GM12865 (cell line): ENCODE data around the gene TBXAS1.

ENCODE experiments used
- DNase-seq: peaks from one replicate; pipeline ENCODE4 v3.0.0; 2010; ENCODE audit warnings: low read depth
- H3K4me3 ChIP-seq: 2 replicates; pipeline ENCODE4 v1.5.1; 2011; ENCODE audit warnings: mild to moderate bottlenecking, low read depth, low read length, control low read depth
- TF ChIP-seq, protein P1 (sequence below): IDR thresholded peaks from 2 replicates; pipeline ENCODE4 v1.5.1; 2011; ENCODE audit warnings: low read length, control low read depth, low read depth, inconsistent platforms; ENCODE audit not compliant: insufficient read depth; ENCODE audit errors: missing control alignments

Gene TBXAS1

DNA sequence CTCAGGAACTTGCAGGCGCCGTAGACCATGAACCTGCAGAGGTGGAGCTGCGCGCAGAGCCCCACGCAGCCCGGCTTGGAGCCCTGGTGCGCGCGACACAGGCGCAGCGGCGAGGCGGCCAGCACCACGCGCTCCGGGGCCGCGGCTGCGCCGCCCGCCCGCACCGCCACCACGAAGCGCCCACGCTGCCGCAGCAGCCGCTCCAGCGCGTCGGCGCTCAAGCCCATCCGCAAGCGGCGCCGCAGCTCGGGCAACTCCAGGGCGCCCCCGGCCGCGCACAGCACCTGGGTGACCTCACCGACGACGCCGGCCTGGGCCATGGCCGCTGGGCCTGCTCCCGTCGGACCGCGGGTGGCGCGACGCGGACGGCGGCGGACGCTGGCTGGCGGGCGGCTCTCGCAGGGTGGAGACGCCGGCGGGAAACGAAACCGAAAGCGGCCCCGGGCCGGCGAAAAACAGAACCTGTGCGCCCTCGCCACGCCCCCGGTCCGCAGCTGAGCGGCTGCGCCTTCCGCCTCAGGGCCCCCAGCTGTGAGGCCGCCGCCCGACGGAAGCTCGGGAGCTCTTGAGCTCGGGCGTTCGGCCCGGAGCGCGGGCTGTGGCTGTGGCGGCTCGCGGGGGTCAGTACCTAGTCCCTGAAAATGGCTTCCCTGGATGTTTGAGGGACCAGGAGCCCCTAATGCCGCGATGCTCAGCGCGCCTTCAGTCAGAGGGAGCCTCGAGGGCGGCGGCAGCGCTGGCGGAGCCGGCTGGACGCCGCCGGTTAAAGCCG, 233.7 kb downstream of the TBXAS1 start, which contains the start of gene PARP12:
Gene PARP12 (minus strand): TSS at position 424 of the 772 bp plus-strand sequence. CDS start 104 bp downstream, at position 320.
- peak within 1 kb of the TSS; percentile 60 for H3K4me3 ChIP-seq
- TF ChIP-seq, protein P1, sequence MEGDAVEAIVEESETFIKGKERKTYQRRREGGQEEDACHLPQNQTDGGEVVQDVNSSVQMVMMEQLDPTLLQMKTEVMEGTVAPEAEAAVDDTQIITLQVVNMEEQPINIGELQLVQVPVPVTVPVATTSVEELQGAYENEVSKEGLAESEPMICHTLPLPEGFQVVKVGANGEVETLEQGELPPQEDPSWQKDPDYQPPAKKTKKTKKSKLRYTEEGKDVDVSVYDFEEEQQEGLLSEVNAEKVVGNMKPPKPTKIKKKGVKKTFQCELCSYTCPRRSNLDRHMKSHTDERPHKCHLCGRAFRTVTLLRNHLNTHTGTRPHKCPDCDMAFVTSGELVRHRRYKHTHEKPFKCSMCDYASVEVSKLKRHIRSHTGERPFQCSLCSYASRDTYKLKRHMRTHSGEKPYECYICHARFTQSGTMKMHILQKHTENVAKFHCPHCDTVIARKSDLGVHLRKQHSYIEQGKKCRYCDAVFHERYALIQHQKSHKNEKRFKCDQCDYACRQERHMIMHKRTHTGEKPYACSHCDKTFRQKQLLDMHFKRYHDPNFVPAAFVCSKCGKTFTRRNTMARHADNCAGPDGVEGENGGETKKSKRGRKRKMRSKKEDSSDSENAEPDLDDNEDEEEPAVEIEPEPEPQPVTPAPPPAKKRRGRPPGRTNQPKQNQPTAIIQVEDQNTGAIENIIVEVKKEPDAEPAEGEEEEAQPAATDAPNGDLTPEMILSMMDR = no peak
- DNase-seq = peak; percentile 95

DNA sequence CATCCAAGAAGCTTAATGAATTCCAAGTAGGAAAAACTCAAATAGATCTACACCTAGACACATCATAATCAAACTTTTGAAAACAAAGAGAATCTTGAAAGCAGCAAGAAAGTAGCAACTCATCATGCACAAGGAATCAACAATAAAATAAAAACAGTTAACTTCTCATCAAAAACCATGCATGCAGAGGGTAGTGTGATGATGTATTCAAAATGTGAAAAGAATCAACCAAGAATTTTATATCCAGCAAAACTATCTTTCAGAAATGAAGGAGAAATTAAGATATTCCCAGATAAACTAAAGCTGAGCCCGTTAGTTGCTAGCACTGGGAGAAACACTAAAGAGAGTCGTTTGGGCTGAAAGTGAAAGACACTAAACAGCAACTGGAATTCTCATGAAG, 238.0 kb downstream of the TBXAS1 start:
- TF ChIP-seq, protein P1 = no peak
- no peak overlapping the region for H3K4me3 ChIP-seq
- no peak for DNase-seq

DNA sequence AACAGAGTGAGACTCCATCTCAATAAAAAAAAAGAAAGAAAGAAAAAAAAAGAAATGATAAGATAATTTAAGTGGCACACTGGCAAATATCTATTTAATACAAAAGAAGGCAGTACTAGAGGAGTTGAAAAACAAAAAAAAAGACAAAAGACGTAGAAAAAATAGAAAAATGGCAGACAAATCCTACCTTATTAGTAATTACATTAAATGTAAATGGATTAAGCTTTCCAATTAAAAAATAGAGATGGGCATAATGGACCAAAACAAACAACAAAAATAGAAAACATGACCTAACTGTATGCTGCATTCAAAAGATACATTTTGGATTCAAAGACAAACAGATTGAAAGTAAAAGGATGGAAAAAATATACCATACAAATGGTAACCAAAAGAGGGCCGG, 239.0 kb downstream of the TBXAS1 start:
- DNase-seq = no peak
- H3K4me3 ChIP-seq = no peak overlapping the region
- TF ChIP-seq, protein P1 = no peak

DNA sequence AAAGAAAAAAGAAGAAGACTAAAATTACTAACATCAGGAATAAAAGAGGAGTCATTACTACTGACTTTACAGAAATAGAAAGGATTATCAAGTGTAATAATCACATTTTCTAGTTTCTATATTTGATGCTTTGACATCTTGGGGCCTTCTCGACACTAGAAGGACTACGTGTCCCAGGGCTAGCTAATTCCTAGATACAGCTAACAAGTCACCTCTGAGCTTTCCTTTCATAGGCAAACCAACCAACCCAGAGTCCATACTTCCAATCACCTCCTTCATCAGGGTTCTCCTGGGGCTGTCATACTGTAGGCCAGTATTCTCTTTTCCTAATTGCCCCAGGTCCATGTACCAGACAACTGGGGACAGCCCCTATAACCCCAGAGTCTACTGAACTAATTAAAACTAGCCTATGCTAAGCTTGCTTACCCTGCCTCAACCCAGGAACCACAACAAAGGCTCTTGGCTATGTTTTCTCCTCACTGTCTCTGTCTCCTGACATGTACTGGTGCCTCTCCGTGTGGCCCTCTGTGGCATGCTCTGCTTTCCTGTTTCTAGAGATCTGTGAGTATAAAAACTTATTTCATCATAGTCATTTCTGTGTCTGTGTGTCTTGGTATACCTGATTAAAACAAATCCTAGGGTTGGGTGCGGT, 240.4 kb downstream of the TBXAS1 start:
- no peak overlapping the region for H3K4me3 ChIP-seq
- no peak for DNase-seq
- TF ChIP-seq, protein P1 = no peak
